ENCODE results near the gene CLNK.

The CLNK gene

GRCh38 chr4:10667701-10668326, 16.8 kb downstream of the CLNK start:
- Mint-ChIP-seq H3K9me3 (no peaks in the 10 kb centered on the region), H3K27ac (no peak overlapping the region), H3K4me1 (ENCODE audit: low read depth in 2 of 2) (peaks cover 0 to 7% of the 10 kb centered on the region in 2 donors), H3K36me3 (ENCODE audit: insufficient read depth) (no peaks in the 10 kb centered on the region), H3K4me3 (no peak overlapping the region), H3K27me3 (peaks cover 7% of the 10 kb centered on the region in 2 donors)
- DNase-seq (no peak), ATAC-seq (replicated peaks) (no peak)

- H3K4me1 Mint-ChIP-seq (ENCODE audit: low read depth in 2 of 2), result peaks cover 0 to 2% of the 10 kb centered on the region in 2 donors
These were observed 18.0 kb downstream of the CLNK start for GRCh38 chr4:10666616-10667015.

GRCh38 chr4:10664408-10664807, 20.2 kb downstream of the CLNK start:
- H3K27me3 Mint-ChIP-seq, result peaks cover 7% of the 10 kb centered on the region in 2 donors
- H3K27ac Mint-ChIP-seq, result no peak overlapping the region
- ATAC-seq (replicated peaks), result no peak
- no peaks in the 10 kb centered on the region for H3K9me3 Mint-ChIP-seq
- no peak overlapping the region for H3K4me3 Mint-ChIP-seq
- DNase-seq, result no peak
- H3K4me1 Mint-ChIP-seq (ENCODE audit: low read depth in 2 of 2), result no peaks in the 10 kb centered on the region
- no peaks in the 10 kb centered on the region for H3K36me3 Mint-ChIP-seq (ENCODE audit: insufficient read depth)

More at GRCh38 chr4:10666616-10667015, 18.0 kb downstream of the CLNK start:
- DNase-seq, result no peak
- Mint-ChIP-seq H3K27ac (no peak overlapping the region), H3K36me3 (ENCODE audit: insufficient read depth) (no peaks in the 10 kb centered on the region), H3K27me3 (peaks cover 7% of the 10 kb centered on the region in 2 donors), H3K9me3 (no peaks in the 10 kb centered on the region), H3K4me3 (no peak overlapping the region)
- ATAC-seq (replicated peaks), result no peak

GRCh38 chr4:10662937-10663336, 21.6 kb downstream of the CLNK start:
- H3K27ac Mint-ChIP-seq, result no peak overlapping the region
- ATAC-seq (replicated peaks), result no peak
- peaks cover 7% of the 10 kb centered on the region in 2 donors for H3K27me3 Mint-ChIP-seq
- no peak overlapping the region for H3K4me3 Mint-ChIP-seq
- no peak for DNase-seq
- no peaks in the 10 kb centered on the region for H3K4me1 Mint-ChIP-seq (ENCODE audit: low read depth in 2 of 2)
- H3K36me3 Mint-ChIP-seq (ENCODE audit: insufficient read depth), result no peaks in the 10 kb centered on the region
- H3K9me3 Mint-ChIP-seq, result no peaks in the 10 kb centered on the region

GRCh38 chr4:10661047-10661446, 23.5 kb downstream of the CLNK start:
- Mint-ChIP-seq H3K4me1 (ENCODE audit: low read depth in 2 of 2) (no peaks in the 10 kb centered on the region), H3K9me3 (no peaks in the 10 kb centered on the region), H3K36me3 (ENCODE audit: insufficient read depth) (no peaks in the 10 kb centered on the region), H3K27ac (no peak overlapping the region), H3K27me3 (peaks cover under 1 to 6% of the 10 kb centered on the region in 2 donors), H3K4me3 (no peak overlapping the region)
- ATAC-seq (replicated peaks), result no peak
- no peak for DNase-seq

- Mint-ChIP-seq H3K9me3 (no peaks in the 10 kb centered on the region), H3K4me3 (no peak overlapping the region), H3K27ac (no peak overlapping the region), H3K36me3 (ENCODE audit: insufficient read depth) (no peaks in the 10 kb centered on the region), H3K27me3 (peaks cover 0 to 6% of the 10 kb centered on the region in 2 donors), H3K4me1 (ENCODE audit: low read depth in 2 of 2) (peaks cover 0 to 3% of the 10 kb centered on the region in 2 donors)
- DNase-seq (no peak), ATAC-seq (replicated peaks) (no peak)
These were observed 25.3 kb downstream of the CLNK start for GRCh38 chr4:10659251-10659650.

GRCh38 chr4:10656988-10657387, 27.6 kb downstream of the CLNK start:
- H3K9me3 Mint-ChIP-seq, result no peaks in the 10 kb centered on the region
- no peak for DNase-seq
- H3K36me3 Mint-ChIP-seq (ENCODE audit: insufficient read depth), result no peaks in the 10 kb centered on the region
- peak overlapping the region in 1 of 2 donors; percentile 25 for H3K27ac Mint-ChIP-seq
- peak overlapping the region in 1 of 2 donors; percentile 53 for H3K4me3 Mint-ChIP-seq
- H3K4me1 Mint-ChIP-seq (ENCODE audit: low read depth in 2 of 2), result peaks cover 0 to 3% of the 10 kb centered on the region in 2 donors
- ATAC-seq (replicated peaks), result no peak
- H3K27me3 Mint-ChIP-seq, result peaks cover 0 to 11% of the 10 kb centered on the region in 2 donors

- peaks cover 0 to 3% of the 10 kb centered on the region in 2 donors for H3K4me1 Mint-ChIP-seq (ENCODE audit: low read depth in 2 of 2)
- H3K4me3 Mint-ChIP-seq, result peak overlapping the region in 1 of 2 donors; percentile 64
- ATAC-seq (replicated peaks) (no peak), DNase-seq (no peak)
- H3K36me3 Mint-ChIP-seq (ENCODE audit: insufficient read depth), result no peaks in the 10 kb centered on the region
- H3K27ac Mint-ChIP-seq, result no peak overlapping the region
- H3K9me3 Mint-ChIP-seq, result no peaks in the 10 kb centered on the region
- peaks cover 0 to 11% of the 10 kb centered on the region in 2 donors for H3K27me3 Mint-ChIP-seq
These were observed 28.1 kb downstream of the CLNK start for GRCh38 chr4:10656420-10656819.

- ATAC-seq (replicated peaks), result no peak
- no peak overlapping the region for H3K27ac Mint-ChIP-seq
These were observed 28.6 kb downstream of the CLNK start for GRCh38 chr4:10655968-10656367.

GRCh38 chr4:10648479-10648878, 36.1 kb downstream of the CLNK start:
- no peak for DNase-seq
- peaks cover 0 to 5% of the 10 kb centered on the region in 2 donors for H3K27me3 Mint-ChIP-seq
- no peaks in the 10 kb centered on the region for H3K36me3 Mint-ChIP-seq (ENCODE audit: insufficient read depth)
- no peak overlapping the region for H3K4me3 Mint-ChIP-seq
- ATAC-seq (replicated peaks), result no peak
- H3K4me1 Mint-ChIP-seq (ENCODE audit: low read depth in 2 of 2), result no peaks in the 10 kb centered on the region
- H3K27ac Mint-ChIP-seq, result no peak overlapping the region
- H3K9me3 Mint-ChIP-seq, result no peaks in the 10 kb centered on the region

More at GRCh38 chr4:10655968-10656367, 28.6 kb downstream of the CLNK start:
- H3K4me1 Mint-ChIP-seq (ENCODE audit: low read depth in 2 of 2), result peaks cover 0 to 3% of the 10 kb centered on the region in 2 donors
- H3K4me3 Mint-ChIP-seq, result peak overlapping the region in 1 of 2 donors; percentile 64
- no peaks in the 10 kb centered on the region for H3K9me3 Mint-ChIP-seq
- H3K36me3 Mint-ChIP-seq (ENCODE audit: insufficient read depth), result no peaks in the 10 kb centered on the region
- DNase-seq, result no peak
- H3K27me3 Mint-ChIP-seq, result peaks cover 0 to 11% of the 10 kb centered on the region in 2 donors

GRCh38 chr4:10647846-10648245, 36.7 kb downstream of the CLNK start:
- H3K9me3 Mint-ChIP-seq, result no peaks in the 10 kb centered on the region
- ATAC-seq (replicated peaks) (no peak), DNase-seq (no peak)
- no peaks in the 10 kb centered on the region for H3K36me3 Mint-ChIP-seq (ENCODE audit: insufficient read depth)
- H3K27ac Mint-ChIP-seq, result no peak overlapping the region
- H3K4me3 Mint-ChIP-seq, result no peak overlapping the region
- no peaks in the 10 kb centered on the region for H3K4me1 Mint-ChIP-seq (ENCODE audit: low read depth in 2 of 2)
- H3K27me3 Mint-ChIP-seq, result peaks cover 0 to 3% of the 10 kb centered on the region in 2 donors

- Mint-ChIP-seq H3K4me1 (ENCODE audit: low read depth in 2 of 2) (peaks cover 0 to 3% of the 10 kb centered on the region in 2 donors), H3K36me3 (ENCODE audit: insufficient read depth) (no peaks in the 10 kb centered on the region), H3K27ac (no peak overlapping the region), H3K27me3 (peaks cover 0 to 7% of the 10 kb centered on the region in 2 donors), H3K9me3 (no peaks in the 10 kb centered on the region), H3K4me3 (no peak overlapping the region)
- ATAC-seq (replicated peaks) (no peak), DNase-seq (no peak)
These were observed 40.8 kb downstream of the CLNK start for GRCh38 chr4:10643600-10644425.

- no peak overlapping the region for H3K4me3 Mint-ChIP-seq
- H3K27me3 Mint-ChIP-seq, result peaks cover 0 to 7% of the 10 kb centered on the region in 2 donors
- no peak for DNase-seq
- H3K9me3 Mint-ChIP-seq, result no peaks in the 10 kb centered on the region
- ATAC-seq (replicated peaks), result no peak
- H3K4me1 Mint-ChIP-seq (ENCODE audit: low read depth in 2 of 2), result peaks cover 0 to 3% of the 10 kb centered on the region in 2 donors
- peak overlapping the region in 1 of 2 donors; percentile 25 for H3K27ac Mint-ChIP-seq
- no peaks in the 10 kb centered on the region for H3K36me3 Mint-ChIP-seq (ENCODE audit: insufficient read depth)
These were observed 43.9 kb downstream of the CLNK start for GRCh38 chr4:10640561-10641201.
